ENCODE results near the gene GPM6B. TPM values are rescaled to one million over a fixed set of nuclear protein-coding genes. Genes with fewer than 3 reads are reported as not detected.

The GPM6B gene
- total RNA-seq, 1 donor from 2014 or later = 102 TPM

- no peak for DNase-seq (ENCODE audit: low read depth)
Observed at GRCh38 chrX:13768939-13769338, 48.0 kb downstream of the GPM6B start.

- peak; percentile 75 for DNase-seq (ENCODE audit: low read depth)
Observed at GRCh38 chrX:13764765-13765164, 52.1 kb downstream of the GPM6B start.

DNA sequence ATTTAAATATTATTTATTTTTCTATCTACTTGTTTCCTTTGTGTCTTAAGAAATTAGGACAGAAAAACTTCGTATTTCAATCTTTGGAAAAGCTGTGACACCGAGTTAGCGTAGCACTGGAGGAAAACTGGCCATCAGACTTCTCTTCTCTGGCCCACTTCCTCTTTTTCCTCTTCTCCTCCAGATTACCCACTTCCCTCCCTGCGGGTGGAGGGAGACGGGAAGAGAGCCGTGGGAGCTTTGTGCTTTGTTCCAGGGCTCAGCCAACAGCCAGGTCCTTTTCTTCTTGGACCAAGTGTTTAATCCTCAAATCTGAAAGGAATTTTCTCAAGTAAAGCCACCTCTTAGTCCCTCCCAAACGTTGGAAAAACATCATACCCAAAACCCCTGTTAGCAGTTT, 52.6 kb downstream of the GPM6B start:
- DNase-seq (ENCODE audit: low read depth) = no peak

DNA sequence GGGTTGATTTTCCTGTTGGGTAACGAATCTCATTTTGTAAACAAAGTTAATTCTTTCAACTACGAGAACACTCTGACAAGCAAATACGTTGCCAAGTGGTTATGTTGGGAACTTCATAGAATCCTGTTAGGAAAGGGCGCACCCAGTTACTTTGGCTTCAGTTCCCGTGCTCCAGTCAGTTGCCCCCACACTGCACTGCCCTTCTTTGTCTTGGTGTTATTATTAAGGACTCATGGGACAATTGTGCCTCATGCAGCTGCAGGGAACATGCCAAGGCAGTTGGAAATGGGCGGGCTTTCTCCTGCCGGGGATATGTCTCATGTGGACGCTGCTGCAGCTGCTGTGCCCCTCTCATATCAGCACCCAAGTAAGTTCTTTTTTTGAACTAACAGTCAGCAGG, 53.4 kb downstream of the GPM6B start:
- DNase-seq (ENCODE audit: low read depth) = peak; percentile 84

DNA sequence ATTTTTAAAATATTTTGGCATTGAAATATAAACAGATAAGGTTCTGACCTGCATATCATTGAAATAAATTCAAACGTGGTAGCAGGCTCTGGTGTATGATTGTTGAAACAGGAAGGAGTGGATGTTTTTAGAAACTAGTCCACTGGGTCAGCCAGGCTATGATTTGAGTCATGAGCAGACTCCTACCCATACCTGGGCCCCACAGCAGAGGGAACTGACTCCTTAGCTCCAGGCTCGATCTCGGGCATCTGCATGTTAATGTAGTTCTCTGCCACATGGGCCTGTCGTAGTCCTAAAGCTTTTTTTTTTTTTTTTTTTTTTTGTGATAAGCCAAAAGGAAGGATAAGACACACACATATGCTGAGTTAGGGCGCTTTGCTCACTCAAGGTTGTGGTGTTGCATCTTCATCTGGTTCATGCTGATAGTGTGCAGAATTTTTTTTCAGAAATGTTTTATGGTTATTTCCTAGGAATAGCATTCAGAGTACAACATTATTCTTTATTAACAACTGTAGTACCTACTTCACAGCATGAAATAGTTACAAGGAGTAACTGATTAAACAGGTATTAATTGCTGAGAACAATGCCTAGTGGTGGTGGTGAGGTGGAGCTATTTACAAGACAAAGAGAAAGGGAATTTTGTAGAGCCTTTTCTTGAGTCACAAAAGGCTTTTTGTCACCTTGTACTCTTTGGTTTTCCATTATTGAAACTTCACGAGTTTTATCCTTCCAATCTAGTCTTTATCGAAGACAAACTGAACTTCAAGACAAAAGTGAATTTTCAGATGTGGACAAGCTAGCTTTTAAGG, 55.1 kb downstream of the GPM6B start:
- no peak for DNase-seq (ENCODE audit: low read depth)

GRCh38 chrX:13760426-13760825, 56.5 kb downstream of the GPM6B start:
- DNase-seq (ENCODE audit: low read depth) = no peak

- DNase-seq (ENCODE audit: low read depth) = no peak
Observed at GRCh38 chrX:13759152-13759718, 57.7 kb downstream of the GPM6B start.

- DNase-seq (ENCODE audit: low read depth) = no peak
Observed at GRCh38 chrX:13756381-13756780, 60.5 kb downstream of the GPM6B start.

DNA sequence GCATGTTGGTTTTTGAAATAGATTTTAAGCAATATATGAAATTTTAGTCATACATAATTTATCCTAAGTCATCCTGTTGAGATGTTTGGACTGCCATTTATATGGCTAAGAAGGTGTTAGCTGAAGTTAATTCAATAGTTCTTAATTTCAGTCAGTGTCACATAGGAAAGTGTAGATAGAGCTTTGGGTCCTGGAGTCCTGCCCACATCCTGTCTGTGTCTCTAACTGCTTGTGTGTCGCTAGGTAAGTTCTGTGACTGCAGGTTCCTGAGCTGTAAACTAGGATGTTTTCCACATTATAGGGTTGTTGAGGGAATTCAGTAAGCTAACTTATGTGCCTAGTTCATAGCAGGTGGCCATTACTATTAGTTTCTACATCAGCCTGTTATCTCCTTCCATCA, 61.6 kb downstream of the GPM6B start:
- no peak for DNase-seq (ENCODE audit: low read depth)

- no peak for DNase-seq (ENCODE audit: low read depth)
Observed at GRCh38 chrX:13754765-13755164, 62.1 kb downstream of the GPM6B start.

GRCh38 chrX:13752646-13753045, 64.2 kb downstream of the GPM6B start:
- peak; percentile 80 for DNase-seq (ENCODE audit: low read depth)

GRCh38 chrX:13752141-13752540, 64.8 kb downstream of the GPM6B start:
- no peak for DNase-seq (ENCODE audit: low read depth)

GRCh38 chrX:13750812-13751211, 66.1 kb downstream of the GPM6B start:
- no peak for DNase-seq (ENCODE audit: low read depth)

DNA sequence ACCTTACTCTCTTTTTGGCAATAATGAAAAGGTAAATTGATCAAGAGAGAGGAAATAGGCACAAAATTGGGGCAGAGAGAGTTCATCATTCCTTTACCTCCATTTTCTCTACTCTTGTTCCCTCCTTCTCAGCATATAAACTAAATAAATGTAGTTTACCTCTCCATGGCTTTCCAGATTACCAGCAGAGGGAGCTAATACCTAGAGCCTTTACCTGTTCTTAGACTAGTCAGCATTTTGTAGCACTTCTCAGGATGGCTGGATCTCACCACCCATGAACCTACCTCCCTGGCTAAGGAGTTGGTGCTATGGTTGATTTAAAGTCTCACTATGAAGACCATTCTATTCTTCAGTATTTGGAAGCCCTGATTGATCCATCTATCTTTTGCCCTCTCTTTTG, 66.7 kb downstream of the GPM6B start:
- DNase-seq (ENCODE audit: low read depth) = no peak

DNA sequence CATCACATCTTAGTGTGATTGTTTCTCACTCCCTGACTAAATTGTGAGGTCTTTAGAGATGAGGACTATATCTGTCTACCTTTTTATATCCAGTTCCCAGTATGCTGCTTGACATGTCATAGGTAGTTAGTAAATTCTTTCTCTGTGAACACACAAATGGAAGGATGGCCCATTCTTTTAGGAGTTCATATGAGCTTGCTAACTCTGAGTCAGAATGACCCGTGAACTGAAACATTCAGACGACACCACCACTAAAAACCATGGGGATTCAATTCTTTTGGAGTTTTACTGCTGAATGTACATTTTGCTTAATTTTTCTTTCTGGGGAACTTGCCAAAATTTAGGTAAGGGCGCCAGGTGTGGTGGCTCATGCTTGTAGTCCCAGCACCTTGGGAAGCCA, 68.4 kb downstream of the GPM6B start:
- no peak for DNase-seq (ENCODE audit: low read depth)

- peak; percentile 44 for DNase-seq (ENCODE audit: low read depth)
Observed at GRCh38 chrX:13747836-13748235, 69.1 kb downstream of the GPM6B start.

DNA sequence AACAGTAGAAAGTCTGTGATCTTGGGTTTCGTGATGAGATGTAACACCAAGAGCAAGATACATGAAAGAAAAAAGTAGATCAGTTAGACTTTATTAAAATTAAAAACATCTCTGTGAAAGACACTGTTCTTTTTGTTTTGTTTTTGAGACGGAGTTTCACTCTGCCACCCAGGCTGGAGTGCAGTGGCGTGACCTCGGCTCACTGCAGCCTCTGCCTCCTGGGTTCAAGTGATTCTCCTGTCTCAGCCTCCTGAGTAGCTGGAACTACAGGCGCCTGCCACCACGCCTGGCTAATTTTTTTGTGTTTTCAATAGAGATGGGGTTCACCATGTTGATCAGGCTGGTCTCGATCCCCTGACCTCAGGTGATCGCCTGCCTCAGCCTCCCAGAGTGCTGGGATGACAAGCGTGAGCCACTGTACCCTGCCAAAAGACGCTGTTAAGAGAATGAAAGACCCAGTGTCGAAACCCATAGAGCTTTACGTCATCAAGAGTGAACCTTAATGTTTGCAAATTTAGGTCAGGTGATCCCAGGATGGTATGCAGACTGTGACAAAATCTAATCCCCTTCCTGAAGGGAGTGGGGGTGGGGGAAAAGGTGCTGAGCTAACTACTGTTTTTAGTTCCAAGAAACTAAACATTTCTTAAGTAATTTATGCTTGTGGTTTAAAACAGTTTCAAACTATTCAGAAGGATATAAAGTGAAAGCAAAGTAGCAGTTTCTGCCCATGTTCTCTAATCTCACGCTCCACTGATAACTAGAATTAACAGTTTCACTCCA, 74.3 kb downstream of the GPM6B start:
- DNase-seq (ENCODE audit: low read depth) = no peak

DNA sequence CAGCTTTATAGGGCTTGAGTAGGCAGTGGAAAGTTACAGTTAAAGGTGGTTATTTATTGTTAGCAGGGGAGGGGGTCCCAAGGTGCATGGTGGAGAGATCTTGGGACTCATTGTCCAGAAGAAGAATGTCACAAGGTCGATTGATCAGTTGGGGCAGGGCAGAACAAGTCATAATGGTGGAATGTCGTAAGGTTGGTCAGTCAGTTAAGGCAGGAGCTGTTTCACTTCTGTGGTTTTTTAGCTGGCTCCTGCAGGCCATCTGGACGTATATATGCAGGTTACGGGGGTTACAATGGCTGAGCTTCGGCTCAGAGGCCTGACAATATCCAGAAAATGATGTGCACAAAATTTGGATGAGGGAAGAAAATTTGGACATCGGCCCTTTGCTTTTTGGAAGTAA, 75.2 kb downstream of the GPM6B start:
- DNase-seq (ENCODE audit: low read depth) = no peak

GRCh38 chrX:13734278-13735172, 82.4 kb downstream of the GPM6B start, which contains the start of the genes OFD1 and TRAPPC2:
Gene OFD1 (plus strand): TSS chrX:13734748. CDS start chrX:13735072, 324 bp downstream.
Gene TRAPPC2 (minus strand): TSS chrX:13734620. CDS start chrX:13719963, 14,657 bp downstream.
- peak; percentile 92 for DNase-seq (ENCODE audit: low read depth)

DNA sequence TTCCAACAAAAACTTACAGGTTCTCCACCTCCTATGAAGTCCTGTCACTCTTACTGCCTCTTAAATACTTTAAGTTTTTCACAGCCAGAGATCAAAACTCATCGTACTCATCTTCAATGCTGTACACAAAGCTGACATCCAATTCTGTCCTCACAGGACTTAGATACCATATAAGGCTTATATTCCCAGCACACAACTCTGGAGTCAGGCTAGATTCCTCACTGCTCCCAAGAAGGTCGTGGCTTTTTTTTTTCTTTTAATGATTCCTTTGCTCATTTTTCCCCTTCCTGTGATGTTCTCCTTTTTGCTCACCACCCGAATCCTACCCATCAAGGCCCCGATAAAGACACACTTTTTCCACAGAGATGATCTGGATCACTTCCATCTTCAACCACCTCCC, 83.4 kb downstream of the GPM6B start:
- no peak for DNase-seq (ENCODE audit: low read depth)

Measured in myocyte (in vitro differentiated cells).